H1 (cell line): ENCODE results near the gene MPPE1. TPM values are rescaled to one million over a fixed set of nuclear protein-coding genes. Genes with fewer than 3 reads are reported as not detected.
A peak's percentile ranks its signal among the peaks of the same experiment; 100 is the strongest.

Experiments used
- ASH2L ChIP-seq: fragments of 200-600, 300-600 bp; sonication (generic); IDR thresholded peaks from one replicate; pipeline ENCODE4 v1.7.1; 2017; ENCODE audit warnings: low read length
- CHD1 ChIP-seq: IDR thresholded peaks from 2 replicates; pipeline ENCODE4 v1.6.1; 2012; ENCODE audit warnings: low read depth, low read length, improper control_type of control experiment
- CREB1 ChIP-seq: IDR thresholded peaks from 2 replicates; pipeline ENCODE4 v1.6.1; 2012; ENCODE audit warnings: inconsistent platforms
- CTBP2 ChIP-seq: IDR thresholded peaks from 2 replicates; pipeline ENCODE4 v1.7.0; 2011; ENCODE audit warnings: borderline replicate concordance, mild to moderate bottlenecking, moderate library complexity, mixed read lengths, low read length; ENCODE audit not compliant: insufficient read depth, insufficient read length
- CTCF ChIP-seq, 3 experiments: IDR thresholded peaks; 1 replicate in 2 of 3; 2 replicates in 1 of 3; pipeline versions ENCODE4 v1.5.1 to v1.6.1; 2011; ENCODE audit warnings: low read length in 3 of 3, mild to moderate bottlenecking in 3 of 3, inconsistent platforms in 2 of 3, low read depth in 1 of 3, moderate library complexity in 1 of 3; ENCODE audit not compliant: insufficient read depth in 1 of 3; ENCODE audit errors: control extremely low read depth in 1 of 3
- EGR1 ChIP-seq: IDR thresholded peaks from 2 replicates; pipeline ENCODE4 v1.6.1; 2011; ENCODE audit warnings: low read depth, low read length, borderline replicate concordance
- EP300 ChIP-seq, 2 experiments: IDR thresholded peaks; 1 replicate in 1 of 2; 2 replicates in 1 of 2; pipeline ENCODE4 v1.6.1; 2011 to 2012; ENCODE audit warnings: low read depth in 2 of 2, low read length in 2 of 2, mild to moderate bottlenecking in 2 of 2, borderline replicate concordance in 1 of 2, inconsistent platforms in 1 of 2, moderate library complexity in 1 of 2
- HDAC2 ChIP-seq, 2 experiments: fragments of 300-600 bp in 1 of 2; sonication (generic) in 1 of 2; IDR thresholded peaks; 2 replicates each; pipeline ENCODE4 v1.6.1; 2011 to 2012; ENCODE audit warnings: low read depth in 2 of 2, low read length in 2 of 2, mild to moderate bottlenecking in 2 of 2, moderate library complexity in 2 of 2, borderline replicate concordance in 1 of 2, inconsistent platforms in 1 of 2
- HDAC6 ChIP-seq: IDR thresholded peaks from one replicate; pipeline ENCODE4 v1.7.1; 2012; ENCODE audit warnings: low read depth, mild to moderate bottlenecking, inconsistent platforms, low read length, moderate library complexity
- NANOG ChIP-seq: IDR thresholded peaks from 2 replicates; pipeline ENCODE4 v1.6.1; 2011; ENCODE audit warnings: low read length, low read depth, mild to moderate bottlenecking, inconsistent platforms; ENCODE audit not compliant: insufficient read depth, poor library complexity, severe bottlenecking
- NRF1 ChIP-seq: IDR thresholded peaks from 2 replicates; pipeline ENCODE4 v1.6.1; 2011; ENCODE audit warnings: mild to moderate bottlenecking, low read depth, low read length, improper control_type of control experiment
- POLR2AphosphoS5 ChIP-seq: IDR thresholded peaks from 2 replicates; pipeline ENCODE4 v1.6.1; 2011; ENCODE audit warnings: low read depth, low read length
- POU5F1 ChIP-seq: IDR thresholded peaks from 2 replicates; pipeline ENCODE4 v1.6.1; 2011; ENCODE audit warnings: low read depth, mild to moderate bottlenecking, low read length, moderate library complexity
- RBBP5 ChIP-seq: IDR thresholded peaks from 2 replicates; pipeline ENCODE4 v1.7.1; 2012; ENCODE audit warnings: low read depth, mild to moderate bottlenecking, inconsistent platforms, low read length, moderate library complexity, borderline replicate concordance
- RFX5 ChIP-seq: IDR thresholded peaks from 2 replicates; pipeline ENCODE4 v1.6.1; 2011; ENCODE audit warnings: low read depth, low read length, improper control_type of control experiment, borderline replicate concordance
- RNF2 ChIP-seq: fragments of 200-900, 300-1000 bp; sonication (generic); IDR thresholded peaks from 2 replicates; pipeline ENCODE4 v1.7.1; 2016; ENCODE audit warnings: borderline replicate concordance, low read depth, mild to moderate bottlenecking, antibody characterized with exemption, low read length; ENCODE audit not compliant: poor library complexity, severe bottlenecking; ENCODE audit errors: missing control alignments
- SAP30 ChIP-seq: fragments of 300-600 bp; sonication (generic); IDR thresholded peaks from 2 replicates; pipeline ENCODE4 v1.7.1; 2012; ENCODE audit warnings: low read length, moderate library complexity, mild to moderate bottlenecking, inconsistent platforms; ENCODE audit not compliant: insufficient read depth, insufficient replicate concordance
- TAF1 ChIP-seq: IDR thresholded peaks from 2 replicates; pipeline ENCODE4 v1.6.1; 2011; ENCODE audit warnings: mild to moderate bottlenecking, low read depth, low read length
- TCF12 ChIP-seq: IDR thresholded peaks from 2 replicates; pipeline ENCODE4 v1.6.1; 2011; ENCODE audit warnings: low read depth, mild to moderate bottlenecking, low read length
- polyA plus RNA-seq, 7 experiments: library from polyadenylated mRNA; depleted of rRNA in 3 of 7; stranded (reverse) in 5 of 7; unstranded in 2 of 7; fragments of >200 nt in 5 of 7; fragments of 200-250 nt in 2 of 7; gene quantifications; 1 replicate in 5 of 7; 2 replicates in 1 of 7; 4 replicates in 1 of 7; pipeline versions ENCODE4 v1.2.1 to v1.2.3, GENCODE V29; 2011 to 2013; ENCODE audit warnings: missing spikeins in 2 of 7, mixed read lengths in 2 of 7
- total RNA-seq: library from RNA; stranded (reverse); fragmentation: NEBNext Ultra II Directional; extraction: Animal tissue kit (Norgen Biotek cat#: 25700); gene quantifications from 2 replicates; pipeline ENCODE4 v1.2.1, GENCODE V29; 2021

The MPPE1 gene
- total and polyA plus RNA-seq, 2 of the 8 experiments (the other 6 are each of a cell fraction or from before 2014, with no cell fraction given), result 13.7 to 20.9 TPM

GRCh38 chr18:11947214-11948191 is 39.4 kb upstream of the MPPE1 start (continued):
- TF ChIP-seq CREB1, result peak; percentile 26; the same call in 1 of the 2 replicates
- peak; percentile 63; the same call in 1 of the 2 replicates for TF ChIP-seq EGR1
- no peak for TF ChIP-seq CHD1
- TF ChIP-seq HDAC2 (IDR thresholded peaks at IDR 0.05; ENCODE audit: borderline replicate concordance in 1 of 2, low read depth in 2 of 2, low read length in 2 of 2), result peak in 1 of 2 experiments; percentile 70; a peak in 1 of 4 replicates
- no peak for TF ChIP-seq NANOG
- no peak for TF ChIP-seq RNF2
- TF ChIP-seq HDAC6, result no peak
- TF ChIP-seq CTBP2, result no peak
- no peak for TF ChIP-seq POU5F1
- no peak for TF ChIP-seq CTCF (IDR thresholded peaks at IDR 0.05; ENCODE audit: control extremely low read depth in 1 of 3, insufficient read depth in 1 of 3, low read depth in 1 of 3, low read length in 3 of 3)
- no peak for TF ChIP-seq EP300 (IDR thresholded peaks at IDR 0.05; ENCODE audit: borderline replicate concordance in 1 of 2, low read depth in 2 of 2, low read length in 2 of 2)
- TF ChIP-seq NRF1, result no peak
- TF ChIP-seq TCF12, result no peak
- no peak for TF ChIP-seq SAP30
- TF ChIP-seq RFX5, result no peak
- peak; percentile 70 for TF ChIP-seq ASH2L
- TF ChIP-seq TAF1, result peak; percentile 54; the same call in 1 of the 2 replicates
- TF ChIP-seq RBBP5, result no peak; the same call in none of the 2 replicates
- no peak for TF ChIP-seq POLR2AphosphoS5
